ENCODE measurements around the gene LYRM1.
A peak's percentile ranks its signal among the peaks of the same experiment; 100 is the strongest.
"Not testable (repeated sequence)": the region's sequence is repeated elsewhere in the genome, so short reads cannot be mapped to it uniquely, and the experiment has no call there.

LYRM1 gene

DNA sequence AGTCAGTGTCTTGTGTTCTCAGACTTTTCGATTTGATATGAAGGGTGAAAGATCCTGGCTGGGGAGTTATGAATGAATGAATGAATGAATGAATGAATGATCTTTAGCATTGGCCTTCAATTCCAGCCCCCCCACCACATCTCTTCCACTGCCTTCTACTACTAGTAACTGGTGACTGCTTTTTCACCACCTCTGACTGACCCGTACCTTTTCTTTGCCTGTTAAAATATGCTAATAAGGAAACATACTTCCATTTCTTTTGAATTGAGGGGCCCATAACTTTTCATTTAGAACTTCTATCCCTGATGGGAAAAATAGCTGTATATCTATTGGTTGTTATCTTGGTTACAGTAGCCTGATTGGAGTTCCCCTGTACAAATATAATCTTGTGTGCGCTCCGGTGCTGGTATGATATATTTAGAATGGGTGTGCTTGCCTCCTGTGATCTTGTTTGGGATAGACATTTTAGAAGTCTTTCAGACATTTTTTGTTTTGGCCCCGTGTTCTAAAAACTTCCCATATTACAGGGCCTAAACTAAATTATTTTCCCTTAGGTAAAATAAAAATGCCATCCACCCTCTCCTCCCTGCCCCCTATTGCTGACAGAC, 3.4 kb downstream of the LYRM1 start:
- no peak for DNase-seq

DNA sequence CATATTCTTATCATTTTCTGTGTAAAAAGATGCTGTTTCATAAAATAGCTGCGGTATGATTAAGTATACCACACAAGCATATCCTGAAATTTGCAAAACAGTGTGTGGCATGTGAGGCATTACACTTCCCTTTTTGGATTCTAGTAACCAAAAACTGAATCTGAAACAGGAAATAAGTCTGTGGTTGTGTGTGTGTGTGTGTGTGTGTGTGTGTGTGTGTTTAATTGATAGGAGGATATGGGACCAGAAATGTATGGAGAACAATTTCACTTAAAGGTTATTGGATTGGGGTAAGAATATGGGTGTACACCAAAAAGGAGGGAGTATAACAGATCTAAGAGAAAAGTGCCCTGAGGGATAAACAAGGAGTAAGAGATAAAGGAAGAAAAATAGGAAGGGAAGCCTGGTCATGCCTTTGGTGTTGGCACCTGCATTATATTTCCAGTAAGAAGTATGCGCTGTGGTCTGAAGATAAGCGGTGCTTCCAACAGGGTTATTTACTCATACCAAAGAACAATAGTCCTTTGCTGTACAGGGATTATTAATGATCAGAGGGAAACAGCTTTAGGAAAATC, 4.0 kb downstream of the LYRM1 start:
- peak; percentile 70 for DNase-seq

DNA sequence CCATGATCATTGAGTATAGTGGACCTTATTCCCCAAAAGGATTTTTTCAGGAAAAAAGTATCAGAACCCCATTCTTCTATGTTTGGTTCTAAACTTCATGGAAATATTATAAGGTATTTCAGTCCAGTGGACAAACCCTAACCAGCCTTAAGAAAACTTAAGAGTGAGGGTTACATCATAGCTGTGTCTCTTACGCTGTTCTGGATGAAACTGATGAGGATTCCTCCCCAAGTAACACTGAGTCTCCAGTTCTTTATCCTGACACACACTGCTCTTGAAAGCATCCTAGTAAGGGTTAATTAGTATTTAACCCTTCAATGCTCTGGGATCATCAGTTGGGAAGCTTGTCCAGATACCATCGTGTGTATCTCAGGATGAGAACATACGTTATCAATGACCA, 5.0 kb downstream of the LYRM1 start:
- no peak for DNase-seq

DNA sequence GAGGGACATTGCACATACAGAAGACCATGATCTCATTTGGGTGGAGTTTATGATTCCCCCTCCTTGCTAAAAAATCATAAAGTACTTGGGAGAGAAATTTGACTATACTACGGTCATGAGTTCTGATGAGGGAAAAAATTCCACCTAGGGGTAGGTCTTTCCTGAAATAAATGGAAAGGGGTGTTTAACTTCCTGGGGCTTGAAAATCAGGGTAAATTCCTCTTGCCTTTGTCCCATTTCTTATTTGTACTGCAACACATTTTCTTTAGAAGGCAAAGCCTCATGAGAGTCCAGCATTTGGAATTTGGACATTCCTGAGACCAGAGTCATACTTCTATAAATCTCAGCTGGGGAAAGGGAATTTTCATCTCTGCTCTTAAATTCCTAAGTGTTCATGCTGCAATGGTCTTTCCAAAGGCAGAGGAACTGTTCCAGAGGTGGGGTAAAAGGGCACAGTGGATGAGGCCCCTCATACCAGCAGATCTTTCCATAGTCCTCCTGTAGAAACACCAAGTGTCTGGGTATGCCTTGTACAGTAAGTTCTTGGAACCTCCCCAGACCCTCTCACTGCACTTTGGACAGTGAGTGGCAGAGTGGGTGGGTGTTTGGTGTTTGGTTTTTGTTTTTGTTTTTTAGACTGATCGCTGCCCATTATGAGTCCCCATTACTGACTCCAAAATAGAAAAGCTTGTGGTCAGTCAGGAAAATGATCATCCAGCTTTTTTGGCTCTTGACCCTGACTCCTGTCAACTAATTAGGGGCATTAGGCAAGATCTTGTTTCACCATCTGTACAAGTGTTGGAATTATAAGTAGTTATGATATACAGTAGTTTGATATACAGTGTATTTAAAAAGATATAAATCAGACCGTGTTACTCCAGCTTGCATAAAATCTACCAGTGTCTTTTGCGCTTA, 6.0 kb downstream of the LYRM1 start:
- no peak for DNase-seq

DNA sequence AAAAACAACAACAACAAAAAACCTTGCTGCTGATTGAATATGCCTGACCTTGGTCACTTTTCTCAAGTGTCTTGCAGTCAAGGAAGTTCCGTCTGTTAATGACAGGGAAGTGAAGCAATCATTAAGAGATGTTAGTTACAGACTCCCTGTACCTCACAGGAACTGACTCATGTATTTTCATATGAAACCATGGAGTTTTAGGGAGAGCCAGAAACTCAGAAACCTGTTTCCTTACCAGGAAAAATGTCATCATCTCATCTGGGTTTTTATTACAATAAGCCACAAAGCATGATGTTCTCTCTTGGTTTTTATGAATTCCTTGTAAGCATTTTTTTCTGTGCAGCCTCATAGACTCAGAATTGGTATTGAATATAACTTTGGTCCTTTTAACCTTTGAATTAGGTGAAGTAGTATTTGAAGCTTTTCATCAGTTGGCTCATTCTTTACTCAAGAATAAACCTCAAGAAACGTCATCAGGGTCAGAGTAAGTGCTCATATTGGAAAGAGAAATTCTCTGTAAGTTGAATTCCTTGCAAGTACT, 10.3 kb downstream of the LYRM1 start:
- DNase-seq, result peak; percentile 16

DNA sequence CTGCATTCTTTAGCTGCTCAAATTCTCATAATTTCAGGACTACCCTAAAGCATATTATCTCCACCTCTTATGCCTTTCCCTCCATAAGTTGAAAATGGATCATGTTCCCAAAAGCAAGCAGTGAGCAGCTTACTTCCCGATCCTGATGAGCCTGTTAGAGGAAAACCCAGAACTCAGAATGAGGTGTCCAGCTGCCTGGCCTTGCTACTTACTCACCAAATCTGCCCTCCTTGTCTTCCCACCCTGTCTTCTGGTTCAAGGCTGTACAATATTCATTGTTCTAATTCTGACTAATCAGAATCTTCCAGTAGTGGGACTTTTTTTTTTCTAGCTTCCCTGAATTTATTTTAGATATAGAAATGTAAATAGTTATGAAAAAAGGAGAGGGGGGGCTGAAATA, 10.8 kb downstream of the LYRM1 start:
- no peak for DNase-seq

DNA sequence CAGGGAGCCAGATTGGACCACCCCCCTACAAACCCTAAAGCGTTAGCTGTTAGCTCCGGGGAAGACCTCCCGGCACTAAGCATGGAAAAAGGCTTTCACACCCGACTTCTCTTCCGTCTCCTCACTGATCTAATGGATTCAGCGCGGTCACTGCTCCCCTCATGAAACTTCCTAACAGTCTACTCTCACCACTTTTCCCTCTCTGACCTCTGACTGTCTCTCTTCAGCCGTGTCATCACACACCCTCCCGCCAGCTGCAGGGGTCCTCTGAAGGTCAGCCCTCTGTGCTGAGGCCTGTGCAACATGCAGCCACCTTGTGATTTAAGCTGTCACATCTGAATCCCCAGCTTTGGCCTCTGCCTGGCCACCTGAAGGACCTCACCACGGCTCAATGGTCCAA, 15.7 kb downstream of the LYRM1 start:
- DNase-seq, result no peak

DNA sequence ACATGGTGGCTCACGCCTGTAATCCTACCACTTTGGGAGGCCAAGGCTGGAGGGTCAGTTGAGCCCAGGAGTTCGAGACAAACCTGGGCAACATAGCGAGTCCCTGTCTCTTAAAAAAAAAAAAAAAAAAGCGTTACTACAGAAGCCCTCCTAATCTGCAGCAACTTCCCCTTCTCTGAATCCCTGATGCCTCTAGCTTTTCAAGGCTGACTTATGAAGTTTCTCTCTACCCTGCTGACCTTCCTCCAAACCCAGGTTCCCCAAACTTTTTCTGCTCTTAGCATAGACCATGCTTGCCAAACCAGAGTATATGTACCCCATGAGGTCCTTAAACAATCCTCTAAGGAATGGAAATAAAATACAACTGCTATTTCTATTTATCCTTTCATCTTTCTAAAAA, 16.4 kb downstream of the LYRM1 start:
- DNase-seq, result no peak

DNA sequence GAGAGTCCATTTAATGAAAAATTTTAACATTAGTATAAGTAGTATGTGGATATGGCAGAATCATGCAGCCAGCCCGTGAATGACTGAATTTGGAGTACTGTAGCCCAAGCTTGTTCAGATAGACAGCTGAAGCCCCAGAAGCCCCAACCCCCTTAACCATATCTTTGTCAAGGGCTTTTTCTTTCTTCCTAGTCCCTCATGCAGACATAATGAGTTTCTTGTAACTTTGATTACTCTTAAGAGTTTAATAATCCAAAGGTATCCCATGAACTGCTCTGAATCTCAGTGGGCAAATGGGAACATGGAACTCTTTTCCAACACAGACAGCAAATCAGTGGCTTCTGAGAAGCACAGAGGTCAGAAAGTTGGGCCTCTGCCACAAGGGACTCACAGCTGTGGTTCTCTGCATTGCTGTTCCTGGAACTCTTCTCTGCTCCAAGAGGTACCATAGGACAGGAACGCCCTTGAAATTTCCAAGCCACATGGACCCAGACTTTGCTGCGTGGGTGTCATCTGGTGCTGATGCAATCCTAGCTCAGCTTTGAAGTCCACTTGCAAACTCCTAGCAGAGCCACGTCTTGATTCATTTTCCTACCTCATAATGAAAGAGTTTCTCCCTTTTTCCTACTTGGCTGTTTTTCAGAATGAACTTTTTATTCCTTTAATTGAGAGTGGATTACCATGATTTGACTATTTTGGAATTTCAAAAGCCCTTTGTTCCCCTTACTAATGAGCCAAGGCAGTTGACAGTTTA, 18.1 kb downstream of the LYRM1 start:
- no peak for DNase-seq

DNA sequence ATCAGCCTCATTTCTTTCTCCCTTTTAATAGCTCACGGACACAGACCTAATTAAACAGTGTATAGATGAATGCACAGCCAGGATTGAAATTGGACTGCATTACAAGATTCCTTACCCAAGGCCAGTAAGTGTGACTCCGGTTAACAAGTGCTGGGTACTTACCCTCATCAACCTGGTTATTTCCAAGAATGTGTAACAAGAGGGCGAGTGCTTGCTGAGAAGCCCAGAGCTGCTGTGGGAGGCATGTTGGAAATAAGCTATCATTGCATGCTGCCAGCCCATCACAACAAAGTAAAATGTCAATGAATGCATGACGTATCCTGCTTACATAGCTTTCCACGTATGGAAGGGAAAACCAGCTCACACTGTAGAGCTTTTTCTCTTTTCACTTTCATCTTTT, 19.5 kb downstream of the LYRM1 start:
- DNase-seq, result no peak

DNA sequence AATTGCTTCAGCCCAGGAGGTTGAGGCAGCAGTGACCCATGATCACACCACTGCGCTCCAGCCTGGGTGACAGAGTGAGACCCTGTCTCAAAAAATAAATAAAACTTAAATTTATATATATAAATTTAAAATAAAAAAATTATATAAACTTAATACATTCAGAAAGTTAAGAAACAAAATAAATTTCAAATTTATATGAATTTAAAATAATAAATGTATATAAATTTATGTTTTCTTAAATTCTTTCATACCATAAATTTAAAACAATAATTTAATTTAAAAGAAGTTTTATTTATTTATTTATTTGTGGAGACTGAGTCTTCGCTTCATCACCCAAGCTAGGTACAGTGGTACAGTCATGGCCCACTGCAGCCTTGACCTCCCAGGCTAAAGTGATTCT, 20.2 kb downstream of the LYRM1 start:
- no peak for DNase-seq

DNA sequence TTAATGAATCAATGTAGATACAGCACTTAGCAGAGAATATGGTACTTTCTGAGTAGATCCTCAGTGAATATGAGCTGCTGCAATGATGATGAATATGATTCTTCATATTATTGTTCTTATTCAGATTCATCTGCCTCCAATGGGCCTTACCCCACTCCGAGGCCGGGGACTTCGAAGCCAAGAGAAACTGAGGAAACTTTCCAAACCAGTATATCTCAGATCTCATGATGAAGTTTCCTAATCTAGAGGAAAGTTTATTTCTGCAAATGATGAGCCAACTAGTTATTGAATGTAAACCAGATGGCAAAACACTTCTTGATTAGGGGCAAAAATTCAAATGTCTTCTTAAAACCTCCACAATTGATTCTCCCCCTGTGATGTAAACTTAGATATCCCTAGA, 23.3 kb downstream of the LYRM1 start:
- no peak for DNase-seq

DNA sequence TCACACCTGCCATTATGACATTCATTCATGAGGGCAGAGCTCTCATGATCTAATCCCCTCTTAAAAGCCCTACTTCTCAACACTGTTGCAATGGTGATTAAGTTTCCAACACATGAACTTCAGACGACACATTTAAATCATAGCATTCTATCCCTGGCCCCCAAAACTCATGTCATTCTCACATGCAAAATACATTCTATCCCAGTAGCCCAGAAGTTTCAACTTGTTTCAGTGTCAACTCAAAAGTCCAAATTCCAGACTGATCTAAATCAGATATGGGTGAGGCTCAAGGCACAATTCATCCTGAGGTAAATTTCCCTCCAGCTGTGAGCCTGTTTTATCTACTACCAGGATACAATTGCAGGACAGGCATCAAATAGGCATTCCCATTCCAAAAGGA, 25.2 kb downstream of the LYRM1 start:
- DNase-seq, result no peak

DNA sequence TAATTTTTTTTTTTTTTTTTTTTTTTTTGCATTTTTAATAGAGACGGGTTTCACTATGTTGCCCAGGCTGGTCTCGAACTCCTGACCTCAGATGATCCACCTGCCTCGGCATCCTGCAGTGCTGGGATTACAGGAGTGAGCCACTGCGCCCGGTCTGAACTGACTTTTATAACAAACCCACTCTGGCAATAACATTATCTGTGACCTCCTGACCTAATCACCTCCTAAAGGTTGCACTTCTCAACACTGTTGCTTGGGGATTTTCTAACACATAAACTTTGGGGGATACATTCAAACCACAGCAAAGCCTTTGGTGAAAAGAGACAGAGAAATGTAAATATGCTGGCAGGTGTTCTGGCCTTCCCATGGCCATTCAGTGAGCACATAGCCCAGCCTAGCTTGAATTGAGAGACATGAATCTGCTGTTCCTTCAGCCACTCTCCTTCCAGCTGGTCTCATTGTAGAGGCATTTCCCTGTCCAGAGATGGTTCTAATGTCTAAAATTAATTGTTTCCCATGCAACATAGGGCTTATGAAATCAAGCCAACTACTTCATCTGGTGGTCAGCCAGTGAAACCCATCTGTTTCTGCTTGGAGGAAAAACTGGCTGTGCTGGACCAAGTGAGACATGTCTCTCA, 28.3 kb downstream of the LYRM1 start:
- no peak for DNase-seq

DNA sequence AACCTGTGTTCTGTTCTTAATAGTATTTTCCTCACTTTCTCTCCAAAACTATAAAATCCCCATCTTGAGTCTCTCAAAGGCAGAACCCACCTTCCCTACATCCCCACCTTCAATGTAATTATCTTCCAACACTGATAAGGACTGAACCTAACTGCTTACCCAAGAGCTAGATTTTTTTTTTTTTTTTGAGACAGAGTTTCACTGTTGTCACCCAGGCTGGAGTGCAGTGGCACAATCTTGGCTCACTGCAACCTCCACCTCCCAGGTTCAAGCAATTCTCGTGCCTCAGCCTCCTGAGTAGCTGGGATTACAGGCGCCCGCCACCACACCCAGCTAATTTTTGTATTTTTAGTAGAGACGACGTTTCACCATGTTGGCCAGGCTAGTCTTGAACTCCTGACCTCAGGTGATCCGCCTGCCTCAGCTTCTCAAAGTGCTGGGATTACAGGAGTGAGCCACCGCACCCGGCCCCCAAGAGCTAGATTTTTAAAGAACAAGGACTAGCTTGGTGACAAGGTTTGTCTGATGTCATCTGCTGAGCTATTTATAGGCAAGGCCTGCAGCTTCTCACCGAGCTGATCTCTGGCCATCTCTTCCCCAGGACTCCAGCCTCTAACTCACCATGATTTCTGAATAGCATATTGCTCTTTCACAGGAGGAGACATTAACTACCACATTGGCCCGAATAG, 29.2 kb downstream of the LYRM1 start:
- not testable (repeated sequence) for DNase-seq

DNA sequence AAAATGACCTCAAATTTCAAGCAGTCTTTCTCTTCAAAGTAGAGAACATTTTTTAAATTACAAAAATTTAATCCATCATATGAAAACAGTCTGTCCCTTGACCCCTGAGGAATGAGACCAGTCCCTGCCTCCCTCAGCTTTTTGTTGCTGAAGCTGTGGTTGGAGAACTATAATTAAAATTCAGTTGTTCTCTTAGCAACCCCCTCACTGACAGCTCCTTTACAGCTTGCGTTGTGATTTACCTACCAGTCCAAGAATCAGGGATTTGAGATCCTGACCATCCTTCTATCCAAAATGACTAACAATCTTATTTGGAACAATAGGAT, 29.8 kb downstream of the LYRM1 start:
- DNase-seq, result no peak

DNA sequence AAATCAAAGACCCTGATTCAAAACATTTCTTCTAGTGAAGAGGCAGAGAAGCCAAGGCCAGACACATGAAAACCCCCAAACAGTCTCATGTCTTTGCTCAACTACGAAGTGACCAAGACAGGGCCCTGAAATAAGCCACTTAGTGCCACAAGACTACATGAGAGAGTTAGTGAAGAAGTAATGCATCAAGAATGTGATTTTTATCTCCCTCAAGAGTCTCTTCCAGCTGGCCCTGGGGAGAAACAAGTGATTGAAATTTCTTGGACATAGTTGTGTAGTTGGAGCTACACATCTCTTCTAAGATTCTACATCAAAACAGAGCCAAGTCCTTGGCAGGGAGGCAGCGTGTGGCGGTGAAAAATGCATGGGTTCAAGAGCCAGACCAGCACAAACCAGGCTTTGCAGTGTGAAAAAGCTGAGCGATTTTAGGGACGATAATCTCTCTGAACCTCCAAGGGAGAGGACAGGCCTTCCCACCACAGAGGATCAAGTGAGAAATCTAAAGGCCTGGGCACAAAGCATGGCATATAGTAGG, 30.6 kb downstream of the LYRM1 start:
- DNase-seq, result no peak

DNA sequence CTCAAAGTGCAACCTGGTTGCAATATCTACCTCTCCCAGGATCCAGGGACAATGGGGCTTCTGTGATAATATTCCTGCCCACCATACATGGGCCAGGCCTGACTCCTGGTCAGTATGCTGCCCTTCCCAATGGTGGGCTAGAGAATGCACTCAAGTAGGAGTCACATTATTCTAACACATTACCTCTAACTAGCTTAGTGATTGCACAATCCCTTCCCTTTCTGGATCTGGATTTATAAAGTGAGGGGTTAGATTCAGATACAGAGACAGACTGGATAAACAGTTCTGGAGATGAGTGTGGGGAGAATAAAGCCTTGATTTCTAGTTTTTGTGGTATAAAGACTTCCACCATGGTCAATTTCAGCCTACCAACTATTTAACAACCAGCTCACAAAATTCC, 33.0 kb downstream of the LYRM1 start:
- no peak for DNase-seq

DNA sequence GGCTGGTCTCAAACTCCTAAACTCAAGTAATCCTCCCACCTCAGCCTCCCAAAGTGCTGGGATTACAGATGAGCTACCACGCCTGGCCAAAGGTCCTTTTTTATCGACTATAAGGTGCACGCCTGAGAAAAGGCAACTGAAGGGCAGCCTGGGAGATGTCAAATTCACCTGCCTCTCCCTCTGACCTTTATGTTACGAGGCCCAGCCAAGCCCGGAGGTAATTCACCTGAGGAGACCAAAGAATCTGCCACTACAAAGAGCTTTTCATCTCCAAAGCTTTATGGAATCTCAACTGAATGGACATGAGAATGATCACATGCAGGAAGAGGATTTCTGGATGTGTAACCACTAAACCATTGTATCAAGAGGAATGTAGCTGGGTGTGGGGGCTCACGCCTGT, 37.2 kb downstream of the LYRM1 start:
- DNase-seq, result no peak

DNA sequence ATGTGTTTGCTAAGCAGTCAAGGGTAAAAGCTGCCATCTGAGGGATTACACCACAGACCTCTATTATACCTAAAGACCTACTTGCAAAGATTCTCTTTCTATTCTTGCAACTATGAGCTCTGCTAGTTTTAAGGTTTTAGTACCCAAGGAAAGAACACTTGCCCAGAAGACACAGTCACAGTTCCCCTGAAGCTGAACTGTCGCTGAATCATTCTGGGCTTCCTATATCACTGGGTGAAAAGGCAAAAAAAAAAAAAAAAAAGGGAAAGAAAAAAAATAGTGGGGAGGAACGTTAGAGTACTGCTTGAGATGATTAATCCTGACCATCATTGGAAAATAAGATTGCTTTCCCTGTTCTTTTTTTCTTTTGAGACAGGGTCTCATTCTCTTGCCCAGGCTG, 37.9 kb downstream of the LYRM1 start:
- no peak for DNase-seq

DNA sequence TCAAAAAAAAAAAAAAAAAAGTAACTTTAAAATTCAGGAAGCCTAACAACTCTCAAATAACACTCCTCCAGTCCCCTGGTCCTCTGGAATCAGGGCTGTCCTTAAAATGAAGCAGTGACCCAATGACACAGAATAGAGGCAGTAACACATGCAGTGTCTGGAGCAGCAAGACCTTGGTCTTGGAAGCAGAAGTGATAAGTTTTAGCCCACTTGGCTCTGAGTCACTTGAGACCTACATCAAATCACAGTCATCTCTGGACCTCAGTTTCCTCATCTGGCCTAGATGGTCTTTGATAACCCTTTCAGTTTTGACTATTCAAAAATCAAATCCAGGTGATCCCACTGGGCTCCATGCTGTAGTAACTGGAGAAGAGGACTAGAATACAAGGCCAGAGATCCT, 39.0 kb downstream of the LYRM1 start:
- DNase-seq, result no peak

All from CD4-positive, alpha-beta T cell treated with Interleukin-4 for 4 hours (primary cell).